WERI-Rb-1 (cell line): ENCODE data around the gene CDH4.

Source experiments
- DNase-seq: peaks from one replicate; pipeline ENCODE4 v3.0.0-alpha.2; 2020
- H3K27ac ChIP-seq: fragments of 250-450 bp; sonication (Bioruptor Pico); 2 replicates; pipeline ENCODE4 v1.5.1; 2020; ENCODE audit warnings: mild to moderate bottlenecking, moderate library complexity
- H3K27me3 ChIP-seq: fragments of 250-450 bp; sonication (Bioruptor Pico); 2 replicates; pipeline ENCODE4 v1.5.1; 2021; ENCODE audit warnings: mild to moderate bottlenecking, low read depth, moderate library complexity; ENCODE audit not compliant: insufficient read depth, severe bottlenecking
- H3K36me3 ChIP-seq: fragments of 250-450 bp; sonication (Bioruptor Pico); 2 replicates; pipeline ENCODE4 v1.5.1; 2020; ENCODE audit warnings: mild to moderate bottlenecking, moderate library complexity
- H3K4me3 ChIP-seq: 2 replicates; pipeline ENCODE4 v1.5.1; 2011; ENCODE audit warnings: low read depth, mild to moderate bottlenecking, control low read depth, low read length
- H3K9me3 ChIP-seq: fragments of 250-450 bp; sonication (Bioruptor Pico); 2 replicates; pipeline ENCODE4 v1.5.1; 2021; ENCODE audit warnings: mild to moderate bottlenecking, moderate library complexity; ENCODE audit not compliant: severe bottlenecking
- TF ChIP-seq, protein P1 (sequence below): IDR thresholded peaks from 2 replicates; pipeline ENCODE4 v1.5.1; 2011; ENCODE audit warnings: low read depth, mild to moderate bottlenecking, control low read depth, inconsistent platforms, low read length

The CDH4 gene

GRCh38 chr20:61881416-61881815, 629.4 kb downstream of the CDH4 start:
- H3K36me3 ChIP-seq = no peaks in the 10 kb centered on the region
- DNase-seq = no peak
- no peaks in the 10 kb centered on the region for H3K9me3 ChIP-seq
- H3K27ac ChIP-seq = no peak overlapping the region
- TF ChIP-seq, protein P1, sequence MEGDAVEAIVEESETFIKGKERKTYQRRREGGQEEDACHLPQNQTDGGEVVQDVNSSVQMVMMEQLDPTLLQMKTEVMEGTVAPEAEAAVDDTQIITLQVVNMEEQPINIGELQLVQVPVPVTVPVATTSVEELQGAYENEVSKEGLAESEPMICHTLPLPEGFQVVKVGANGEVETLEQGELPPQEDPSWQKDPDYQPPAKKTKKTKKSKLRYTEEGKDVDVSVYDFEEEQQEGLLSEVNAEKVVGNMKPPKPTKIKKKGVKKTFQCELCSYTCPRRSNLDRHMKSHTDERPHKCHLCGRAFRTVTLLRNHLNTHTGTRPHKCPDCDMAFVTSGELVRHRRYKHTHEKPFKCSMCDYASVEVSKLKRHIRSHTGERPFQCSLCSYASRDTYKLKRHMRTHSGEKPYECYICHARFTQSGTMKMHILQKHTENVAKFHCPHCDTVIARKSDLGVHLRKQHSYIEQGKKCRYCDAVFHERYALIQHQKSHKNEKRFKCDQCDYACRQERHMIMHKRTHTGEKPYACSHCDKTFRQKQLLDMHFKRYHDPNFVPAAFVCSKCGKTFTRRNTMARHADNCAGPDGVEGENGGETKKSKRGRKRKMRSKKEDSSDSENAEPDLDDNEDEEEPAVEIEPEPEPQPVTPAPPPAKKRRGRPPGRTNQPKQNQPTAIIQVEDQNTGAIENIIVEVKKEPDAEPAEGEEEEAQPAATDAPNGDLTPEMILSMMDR = no peak
- no peak overlapping the region for H3K4me3 ChIP-seq
- H3K27me3 ChIP-seq = peaks cover 99% of the 10 kb centered on the region

DNA sequence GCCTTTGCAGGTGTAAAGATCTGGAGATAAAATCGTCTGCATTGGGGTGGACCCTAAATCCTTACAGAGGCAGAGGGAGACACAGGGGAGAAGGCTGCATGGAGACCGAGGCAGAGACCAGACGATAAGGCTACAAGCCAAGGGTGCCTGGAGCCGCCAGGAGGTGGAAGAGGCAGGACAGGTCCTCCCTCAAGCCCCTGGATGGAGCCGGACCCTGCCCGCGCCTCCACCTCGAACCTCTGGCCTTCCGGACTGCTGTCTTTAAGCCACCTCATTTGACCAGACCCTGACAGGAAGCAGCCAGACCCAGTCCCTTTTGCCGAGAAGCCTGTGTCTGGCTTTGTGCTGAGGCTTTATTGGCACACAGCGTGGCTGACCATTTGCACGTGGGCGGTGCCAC, 629.8 kb downstream of the CDH4 start:
- peaks cover 99% of the 10 kb centered on the region for H3K27me3 ChIP-seq
- H3K36me3 ChIP-seq = no peaks in the 10 kb centered on the region
- H3K27ac ChIP-seq = no peak overlapping the region
- H3K9me3 ChIP-seq = no peaks in the 10 kb centered on the region
- H3K4me3 ChIP-seq = no peak overlapping the region
- TF ChIP-seq, protein P1 = no peak
- DNase-seq = no peak

DNA sequence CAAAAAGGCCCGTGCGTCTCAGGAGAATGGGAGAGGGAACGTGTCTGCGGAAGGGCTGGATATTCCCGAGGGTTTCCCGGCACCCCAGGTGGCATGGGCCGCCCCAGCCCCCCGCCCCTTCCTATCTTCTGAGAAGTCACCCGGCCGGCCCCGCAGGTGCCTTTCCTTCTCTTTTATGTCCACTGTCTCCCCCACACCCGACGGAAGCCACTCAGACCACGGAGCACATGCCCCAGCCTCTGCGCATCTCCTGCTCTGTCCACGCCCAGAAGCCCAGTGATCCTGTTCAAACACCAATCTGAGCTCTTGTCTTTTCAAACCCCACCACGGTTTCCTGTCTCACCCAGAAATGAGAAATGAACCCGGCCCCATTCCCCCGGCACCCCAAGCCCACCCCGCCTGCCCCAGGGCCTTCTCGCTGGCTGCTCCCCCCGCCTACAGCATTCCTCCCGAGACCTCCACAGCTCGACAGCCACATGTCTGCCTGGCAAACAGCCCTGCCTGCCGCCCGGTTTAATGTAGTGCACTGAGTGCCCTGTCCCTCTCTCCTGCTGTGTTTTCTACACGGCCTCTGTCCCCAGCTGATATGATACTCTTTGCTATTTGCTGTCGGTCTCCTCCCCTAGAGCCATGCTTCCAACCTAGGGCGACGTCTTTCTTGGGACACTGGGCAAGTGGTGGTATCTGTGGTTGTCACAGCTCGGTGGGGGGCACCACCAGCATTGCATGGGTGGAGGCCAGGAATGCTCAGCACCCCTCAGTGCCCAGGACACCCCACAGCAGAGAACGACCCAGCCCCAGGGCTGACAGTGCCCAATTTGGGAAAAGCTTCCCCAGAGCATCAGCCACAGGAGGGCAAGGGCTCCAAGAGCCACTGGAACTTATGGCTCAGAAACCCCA, 630.9 kb downstream of the CDH4 start:
- Histone ChIP-seq H3K4me3 (no peak overlapping the region), H3K9me3 (no peaks in the 10 kb centered on the region), H3K27me3 (peaks cover 100% of the 10 kb centered on the region), H3K36me3 (no peaks in the 10 kb centered on the region), H3K27ac (no peak overlapping the region)
- no peak for DNase-seq
- TF ChIP-seq, protein P1 = no peak

GRCh38 chr20:61883857-61884393, 631.9 kb downstream of the CDH4 start:
- peaks cover 99% of the 10 kb centered on the region for H3K27me3 ChIP-seq

DNA sequence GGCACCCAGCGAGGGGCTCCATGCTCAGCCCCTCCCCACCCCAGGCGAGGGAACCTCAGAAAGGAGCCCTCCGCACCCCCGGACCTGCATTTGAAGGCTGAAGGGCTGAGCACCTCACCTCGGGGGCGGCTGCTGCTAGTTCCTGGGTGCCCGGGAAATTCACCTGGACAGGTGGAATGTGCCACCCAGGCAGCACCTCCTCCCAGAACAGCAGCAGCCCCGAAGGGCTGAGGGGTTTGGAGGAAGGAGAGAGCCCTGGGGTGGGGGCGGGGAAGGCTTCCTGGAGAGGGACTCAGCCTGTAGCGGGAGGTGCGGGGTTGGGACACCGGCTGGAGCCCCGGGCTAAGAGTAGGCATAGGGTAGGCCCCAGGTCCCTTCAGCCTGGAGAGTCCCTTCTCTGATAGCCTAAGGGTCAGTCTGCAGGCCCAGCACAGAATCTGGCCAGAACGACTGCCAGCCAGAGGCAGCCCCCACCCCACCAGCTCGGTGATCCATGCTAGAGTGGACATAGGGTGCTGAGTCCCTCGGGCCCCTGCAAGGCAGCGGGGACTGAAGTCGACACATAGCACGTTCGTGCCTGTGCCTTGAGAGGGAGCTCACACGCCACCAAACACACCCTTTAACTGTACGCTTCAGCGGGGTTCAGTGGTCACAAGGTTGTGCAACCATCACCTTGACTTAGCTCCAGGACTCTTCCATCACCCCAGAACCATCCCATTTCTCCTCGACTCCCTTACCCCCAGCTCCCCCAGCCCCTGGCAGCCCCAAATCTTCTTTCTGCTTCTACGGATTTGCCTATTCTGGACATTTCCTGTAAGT, 632.7 kb downstream of the CDH4 start:
- no peak overlapping the region for H3K27ac ChIP-seq
- H3K36me3 ChIP-seq = no peaks in the 10 kb centered on the region
- H3K27me3 ChIP-seq = peaks cover 93% of the 10 kb centered on the region
- TF ChIP-seq, protein P1 = no peak
- DNase-seq = no peak
- H3K9me3 ChIP-seq = no peaks in the 10 kb centered on the region
- H3K4me3 ChIP-seq = no peak overlapping the region

More at GRCh38 chr20:61883857-61884393, 631.9 kb downstream of the CDH4 start:
- Histone ChIP-seq H3K27ac (no peak overlapping the region), H3K9me3 (no peaks in the 10 kb centered on the region), H3K36me3 (no peaks in the 10 kb centered on the region), H3K4me3 (no peak overlapping the region)
- TF ChIP-seq, protein P1 = no peak
- no peak for DNase-seq
